GM18502 (cell line): ENCODE measurements around the gene PHIP.
"Not testable (repeated sequence)": the region's sequence is repeated elsewhere in the genome, so short reads cannot be mapped to it uniquely, and the experiment has no call there.

Source experiments
- ATAC-seq: cut with Tn5 transposase; IDR thresholded peaks from one replicate; pipeline ENCODE4 v1.9.1; 2021; ENCODE audit warnings: mild to moderate bottlenecking; ENCODE audit not compliant: unreplicated experiment, poor library complexity

Gene PHIP

DNA sequence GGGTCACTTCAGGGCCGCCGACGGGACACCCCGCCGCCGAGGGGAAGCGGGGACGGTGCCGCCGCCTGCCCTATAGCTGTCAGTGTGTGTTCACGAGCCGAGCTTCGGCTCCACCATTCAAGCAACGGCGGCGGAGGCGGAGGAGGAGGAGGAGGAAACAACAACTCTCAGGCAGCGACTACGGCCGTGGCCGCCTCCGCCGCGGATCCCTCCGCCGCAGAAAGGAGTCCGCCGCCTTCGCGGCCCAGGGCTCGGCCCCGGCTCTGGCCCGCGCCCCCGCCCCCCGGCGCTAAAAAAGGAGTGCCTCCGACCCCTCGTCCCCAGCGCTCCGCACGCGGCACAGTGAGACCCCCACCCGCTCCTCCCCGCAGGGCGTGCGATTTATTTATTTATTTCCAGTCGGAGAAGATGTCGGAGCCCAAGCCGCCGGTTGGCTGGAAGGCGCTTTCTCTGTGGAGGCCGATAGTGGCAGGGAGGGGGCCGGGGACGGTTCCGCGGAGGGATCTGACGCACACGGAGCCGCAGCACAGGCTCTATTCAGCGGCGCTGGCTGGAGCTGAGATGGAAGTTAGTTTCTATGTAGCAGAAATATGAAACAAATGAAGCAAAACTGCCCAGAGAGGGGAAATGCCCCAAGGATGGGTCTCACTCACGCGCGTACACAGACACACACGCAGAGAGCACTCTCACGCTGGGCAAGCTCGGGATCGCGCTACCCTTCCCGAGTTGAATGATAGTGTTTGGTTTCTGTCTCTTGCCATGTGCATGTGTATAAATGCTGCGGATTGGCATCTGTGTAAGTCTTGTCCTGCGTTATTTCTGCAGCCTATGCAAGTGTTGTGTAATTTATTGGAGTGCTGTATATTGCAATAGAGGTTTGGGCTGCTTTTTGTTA lies at the start of gene PHIP:
TSS of gene PHIP (minus strand) at position 180 of the 895 bp plus-strand sequence. CDS start 186 bp downstream, outside the sequence.
- ATAC-seq: peak; percentile 72

DNA sequence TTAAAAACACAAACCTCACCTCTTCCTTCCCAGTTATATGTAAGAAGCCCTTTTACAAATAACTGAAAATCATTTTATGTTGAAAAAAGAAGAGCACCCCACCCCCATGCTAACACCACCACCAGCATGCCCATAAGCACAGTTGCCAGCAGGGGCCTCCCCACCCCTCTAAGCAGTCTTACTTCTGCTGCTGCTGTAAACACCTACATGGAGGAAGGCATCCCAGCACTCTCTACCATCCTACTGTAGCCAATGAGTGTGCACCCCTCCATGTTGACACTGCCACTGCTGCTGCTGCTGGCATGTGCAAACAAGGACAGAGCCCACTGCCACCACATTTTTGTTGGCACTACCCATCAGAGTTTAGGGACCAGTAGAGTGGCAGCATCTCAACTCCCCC lies 49.6 kb upstream of the PHIP start:
- ATAC-seq: no peak

- no peak for ATAC-seq
Measured at GRCh38 chr6:79119217-79119616, 41.2 kb upstream of the PHIP start.

- no peak for ATAC-seq
Measured at GRCh38 chr6:79117752-79118151, 39.7 kb upstream of the PHIP start.

DNA sequence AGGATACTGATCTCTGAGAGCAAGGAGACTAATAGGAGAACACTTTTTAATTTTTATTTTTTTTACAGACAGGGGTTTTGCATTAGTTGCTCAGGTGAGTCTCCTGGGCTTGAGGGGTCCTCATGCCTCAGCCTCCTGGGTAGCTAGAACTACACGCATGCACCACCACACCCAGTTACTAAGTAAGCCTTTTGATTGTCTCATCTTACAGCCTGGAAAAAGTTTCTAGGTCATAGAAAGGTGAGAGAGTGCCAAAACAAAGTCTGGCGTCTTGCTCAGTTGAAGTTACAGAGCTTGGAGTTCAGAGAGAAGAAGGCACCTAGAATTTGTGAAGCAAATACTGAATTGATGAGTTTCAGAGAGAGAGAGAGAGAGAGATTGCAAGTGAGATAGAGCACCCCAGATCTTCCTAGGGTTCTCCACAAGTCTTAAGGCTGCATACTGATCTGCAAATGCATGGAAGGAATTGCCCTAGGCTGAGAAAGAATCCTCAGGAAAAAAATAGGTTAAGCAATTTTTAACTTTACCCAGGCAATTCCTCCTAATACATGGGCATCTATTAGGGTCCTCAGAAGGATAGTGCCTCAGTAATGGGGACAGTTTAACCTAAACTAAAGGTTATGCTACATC lies 37.6 kb upstream of the PHIP start:
- ATAC-seq: no peak

- no peak for ATAC-seq
Measured at GRCh38 chr6:79111549-79111948, 33.5 kb upstream of the PHIP start.

DNA sequence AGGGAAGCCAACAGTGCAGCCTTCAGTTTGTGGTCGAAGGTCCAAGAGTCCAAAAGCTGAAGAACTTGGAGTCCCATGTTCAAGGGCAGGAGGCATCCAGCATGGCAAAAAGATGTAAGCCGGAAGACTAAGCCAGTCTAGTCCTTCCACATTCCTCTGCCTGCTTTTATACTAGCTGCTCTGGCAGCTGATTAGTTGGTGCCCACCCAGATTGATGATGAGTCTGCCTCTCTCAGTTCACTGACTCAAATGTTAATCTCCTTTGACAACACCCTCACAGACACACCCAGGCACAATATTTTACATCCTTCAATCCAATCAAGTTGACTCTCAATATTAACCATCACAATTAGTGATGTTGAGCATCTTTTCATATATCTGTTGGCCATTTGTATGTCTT lies 23.1 kb upstream of the PHIP start:
- no peak for ATAC-seq

GRCh38 chr6:79100304-79100703 lies 22.2 kb upstream of the PHIP start:
- no peak for ATAC-seq

DNA sequence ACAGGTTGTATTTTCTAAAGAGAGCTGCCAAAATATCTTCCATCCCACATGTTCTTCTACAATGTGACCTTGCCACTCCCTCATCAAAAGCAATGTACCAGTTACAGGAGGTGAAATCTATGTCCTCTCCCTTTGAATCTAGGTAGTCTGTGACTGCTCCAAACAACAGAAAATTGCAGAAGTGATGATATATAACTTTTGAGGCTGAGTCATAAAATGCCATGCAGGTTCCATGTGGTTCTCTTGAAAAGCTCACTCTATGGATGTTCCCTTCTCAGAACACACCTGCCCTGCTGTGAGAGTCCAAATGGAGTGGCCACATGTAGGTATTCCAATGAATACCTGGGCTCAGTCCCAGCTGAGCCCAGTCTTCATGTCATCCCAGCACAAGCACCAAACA lies 16.9 kb upstream of the PHIP start:
- no peak for ATAC-seq

DNA sequence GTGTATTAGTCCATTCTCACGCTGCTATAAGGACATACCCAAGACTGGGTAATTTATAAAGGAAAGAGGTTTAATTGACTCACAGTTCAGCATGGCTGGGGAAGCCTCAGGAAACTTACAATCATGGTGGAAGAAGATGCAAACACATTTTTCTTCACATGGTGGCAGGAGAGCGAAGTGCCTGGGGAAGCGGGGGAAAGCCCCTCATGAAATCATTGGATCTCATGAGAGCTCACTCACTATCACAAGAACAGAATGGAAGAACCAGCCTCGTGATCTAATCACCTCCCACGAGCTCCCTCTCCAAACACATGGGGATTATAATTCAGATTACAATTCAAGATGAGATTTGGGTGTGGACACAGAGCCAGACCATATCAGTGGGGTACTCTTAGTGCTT lies 13.7 kb upstream of the PHIP start:
- not testable (repeated sequence) for ATAC-seq

- ATAC-seq: no peak
Measured at GRCh38 chr6:79089552-79090404, 11.7 kb upstream of the PHIP start.

DNA sequence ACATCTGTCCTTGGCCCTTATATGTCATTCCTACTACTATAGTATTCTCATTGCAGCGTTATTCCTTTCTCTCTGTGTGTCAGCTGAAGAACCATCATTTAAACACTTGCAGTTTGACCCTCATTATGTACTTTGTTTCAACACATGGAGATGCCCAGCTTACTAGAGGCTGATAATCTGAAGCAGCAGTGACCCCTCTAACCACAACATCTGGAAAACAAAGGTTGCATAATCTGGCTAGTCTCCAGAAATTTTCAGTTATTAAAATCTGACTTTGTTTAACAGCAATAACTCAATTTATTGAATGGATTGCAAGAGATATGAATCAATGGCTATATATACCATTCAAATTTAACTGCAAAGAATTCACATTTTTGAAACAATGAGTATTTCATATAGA lies 6.6 kb upstream of the PHIP start:
- ATAC-seq: no peak

DNA sequence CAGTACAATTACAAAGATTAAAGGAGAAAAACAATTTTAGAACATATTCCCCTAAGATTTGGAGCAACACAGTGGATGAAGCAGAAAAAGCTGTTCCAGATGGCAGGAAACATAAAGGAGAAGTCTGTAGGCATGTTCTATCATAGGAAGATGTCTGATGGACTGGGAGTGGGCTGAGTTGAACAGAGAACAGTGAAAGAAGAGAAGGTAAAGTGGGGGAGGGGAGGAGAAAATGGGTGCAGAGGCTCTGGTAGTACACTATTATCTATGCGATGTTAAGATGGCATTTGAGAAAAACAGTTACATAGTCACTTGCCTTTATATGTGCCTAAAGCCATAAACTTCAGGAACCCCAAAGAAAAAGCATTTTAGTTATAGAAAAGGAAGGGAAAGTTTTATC lies 4.2 kb upstream of the PHIP start:
- no peak for ATAC-seq

- no peak for ATAC-seq
Measured at GRCh38 chr6:79081663-79082062, 3.6 kb upstream of the PHIP start.

DNA sequence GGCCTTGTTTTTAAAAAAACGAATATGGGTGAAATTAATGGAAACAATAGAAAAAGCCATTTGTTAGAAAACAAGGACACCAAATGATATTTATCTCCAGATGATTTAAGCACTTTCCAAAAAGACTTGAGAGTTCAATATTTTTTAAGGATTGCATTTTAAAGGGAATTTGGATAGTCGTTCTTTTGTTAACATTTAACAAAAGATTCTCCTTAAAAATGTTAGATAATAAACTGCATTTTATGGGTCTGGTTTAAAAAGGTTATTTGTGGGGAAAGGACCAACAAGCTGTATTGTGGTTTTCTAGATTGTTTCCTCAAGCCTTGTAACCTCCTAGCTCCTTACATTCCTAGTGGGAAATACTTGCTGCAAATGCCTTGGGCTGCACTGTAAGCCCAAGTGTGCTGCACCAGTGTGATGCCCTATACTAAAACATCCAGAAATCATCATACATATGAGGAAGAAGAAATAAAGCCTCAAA lies 1.5 kb upstream of the PHIP start:
- no peak for ATAC-seq

- peak; percentile 26 for ATAC-seq
Measured at GRCh38 chr6:79077715-79078074, 359 bp downstream of the PHIP start.

- ATAC-seq: peak; percentile 52
Measured at GRCh38 chr6:79076782-79077641, 1.0 kb downstream of the PHIP start.

DNA sequence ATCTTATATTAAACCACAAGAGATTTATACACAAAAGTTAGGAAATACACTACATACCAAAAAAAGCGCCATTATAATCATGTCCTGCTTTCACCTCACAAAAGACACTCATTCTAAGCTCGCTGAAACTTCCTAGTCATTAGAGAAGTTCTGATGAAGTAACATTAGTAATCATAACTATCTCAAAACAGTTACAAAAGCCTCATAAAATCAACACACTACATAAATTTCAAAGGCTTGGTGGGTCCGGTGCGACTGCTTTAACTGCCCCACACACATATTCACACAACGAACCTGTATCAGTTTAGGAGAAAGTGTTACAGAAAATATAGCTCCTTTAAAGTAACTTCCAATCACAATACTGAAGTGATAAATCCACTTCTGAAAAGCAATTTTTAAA lies 1.9 kb downstream of the PHIP start:
- no peak for ATAC-seq

DNA sequence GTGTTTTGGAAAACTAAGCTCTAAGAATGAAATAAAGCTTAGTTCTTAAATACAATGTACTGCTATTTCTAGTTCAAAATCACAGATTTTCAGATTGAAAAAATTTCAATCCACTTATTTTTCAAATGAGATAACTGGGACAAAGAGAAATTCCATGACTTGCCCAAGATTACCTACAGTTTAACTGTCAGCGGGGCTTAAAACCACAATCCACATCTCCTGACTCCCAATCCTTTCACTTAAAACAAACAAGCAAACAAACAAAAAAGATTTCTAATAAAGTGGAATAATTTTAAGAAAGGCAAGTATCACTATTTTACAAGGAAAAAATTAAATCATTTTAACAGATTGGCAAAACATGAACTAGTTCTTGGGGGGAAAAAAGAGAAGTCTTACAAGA lies 4.2 kb downstream of the PHIP start:
- ATAC-seq: no peak

GRCh38 chr6:79072640-79073181 lies 5.3 kb downstream of the PHIP start:
- peak; percentile 38 for ATAC-seq
